BJ (cell line): ENCODE results near the gene EGFLAM. TPM values are rescaled to one million over a fixed set of nuclear protein-coding genes. Genes with fewer than 3 reads are reported as not detected.

ENCODE experiments used
- CTCF ChIA-PET: fragments of 350-600 bp; formaldehyde crosslinking; extraction: SDS; loops from one replicate; lab custom pipeline; 2021; ENCODE audit warnings: antibody characterized with exemption, inconsistent platforms; lab: Yijun Ruan, JAX
- POLR2A ChIA-PET: fragments of 300-600 bp; sonication (Branson Sonifier 250); formaldehyde crosslinking; extraction: SDS; loops from one replicate; lab custom pipeline; 2021; ENCODE audit warnings: antibody characterized with exemption; lab: Charles Lee
- DNase-seq: peaks from one replicate; pipeline ENCODE4 v3.0.0-alpha.2; 2011; ENCODE audit warnings: low read depth
- H3K27me3 ChIP-seq: 2 replicates; pipeline ENCODE4 v1.6.0; 2011; ENCODE audit warnings: low read length; ENCODE audit not compliant: control insufficient read depth, insufficient read depth
- H3K36me3 ChIP-seq: 2 replicates; pipeline ENCODE4 v1.5.1; 2011; ENCODE audit warnings: low read length; ENCODE audit not compliant: control insufficient read depth, insufficient read depth
- H3K4me3 ChIP-seq: 2 replicates; pipeline ENCODE4 v1.5.1; 2011; ENCODE audit warnings: low read depth, mild to moderate bottlenecking, control low read depth, low read length
- polyA plus RNA-seq: library from polyadenylated mRNA; depleted of rRNA; stranded (reverse); fragments of >200 nt; gene quantifications from 2 replicates; pipeline ENCODE4 v1.2.3, GENCODE V29; 2011
- TF ChIP-seq, protein P1 (sequence below): IDR thresholded peaks from 2 replicates; pipeline ENCODE4 v1.5.1; 2011; ENCODE audit warnings: low read depth, mild to moderate bottlenecking, control low read depth, inconsistent platforms, low read length, moderate library complexity; ENCODE audit not compliant: insufficient read depth

Gene EGFLAM
- polyA plus RNA-seq, 1 experiment = 3.9 TPM

GRCh38 chr5:38465061-38465460 is 206.7 kb downstream of the EGFLAM start:
- POLR2A ChIA-PET = no interaction called here
- no peaks in the 10 kb centered on the region for H3K36me3 ChIP-seq
- DNase-seq = no peak
- H3K27me3 ChIP-seq = no peaks in the 10 kb centered on the region
- TF ChIP-seq, protein P1, sequence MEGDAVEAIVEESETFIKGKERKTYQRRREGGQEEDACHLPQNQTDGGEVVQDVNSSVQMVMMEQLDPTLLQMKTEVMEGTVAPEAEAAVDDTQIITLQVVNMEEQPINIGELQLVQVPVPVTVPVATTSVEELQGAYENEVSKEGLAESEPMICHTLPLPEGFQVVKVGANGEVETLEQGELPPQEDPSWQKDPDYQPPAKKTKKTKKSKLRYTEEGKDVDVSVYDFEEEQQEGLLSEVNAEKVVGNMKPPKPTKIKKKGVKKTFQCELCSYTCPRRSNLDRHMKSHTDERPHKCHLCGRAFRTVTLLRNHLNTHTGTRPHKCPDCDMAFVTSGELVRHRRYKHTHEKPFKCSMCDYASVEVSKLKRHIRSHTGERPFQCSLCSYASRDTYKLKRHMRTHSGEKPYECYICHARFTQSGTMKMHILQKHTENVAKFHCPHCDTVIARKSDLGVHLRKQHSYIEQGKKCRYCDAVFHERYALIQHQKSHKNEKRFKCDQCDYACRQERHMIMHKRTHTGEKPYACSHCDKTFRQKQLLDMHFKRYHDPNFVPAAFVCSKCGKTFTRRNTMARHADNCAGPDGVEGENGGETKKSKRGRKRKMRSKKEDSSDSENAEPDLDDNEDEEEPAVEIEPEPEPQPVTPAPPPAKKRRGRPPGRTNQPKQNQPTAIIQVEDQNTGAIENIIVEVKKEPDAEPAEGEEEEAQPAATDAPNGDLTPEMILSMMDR = no peak
- CTCF ChIA-PET = interaction anchor here (0.6 to 2.9 kb wide), 9 partner anchors 17 to 346 kb away, joined by 3 to 12 read pairs (median 3); no protein-coding TSS in a partner anchor
- no peak overlapping the region for H3K4me3 ChIP-seq

GRCh38 chr5:38465702-38466423 is 207.5 kb downstream of the EGFLAM start:
- TF ChIP-seq, protein P1 = no peak
- no peaks in the 10 kb centered on the region for H3K36me3 ChIP-seq
- CTCF ChIA-PET = interaction anchor here (0.6 to 3.6 kb wide), 6 partner anchors 18 to 345 kb away, joined by 3 to 19 read pairs (median 5); no protein-coding TSS in a partner anchor
- H3K4me3 ChIP-seq = no peak overlapping the region
- POLR2A ChIA-PET = no interaction called here
- DNase-seq = no peak
- H3K27me3 ChIP-seq = no peaks in the 10 kb centered on the region

DNA sequence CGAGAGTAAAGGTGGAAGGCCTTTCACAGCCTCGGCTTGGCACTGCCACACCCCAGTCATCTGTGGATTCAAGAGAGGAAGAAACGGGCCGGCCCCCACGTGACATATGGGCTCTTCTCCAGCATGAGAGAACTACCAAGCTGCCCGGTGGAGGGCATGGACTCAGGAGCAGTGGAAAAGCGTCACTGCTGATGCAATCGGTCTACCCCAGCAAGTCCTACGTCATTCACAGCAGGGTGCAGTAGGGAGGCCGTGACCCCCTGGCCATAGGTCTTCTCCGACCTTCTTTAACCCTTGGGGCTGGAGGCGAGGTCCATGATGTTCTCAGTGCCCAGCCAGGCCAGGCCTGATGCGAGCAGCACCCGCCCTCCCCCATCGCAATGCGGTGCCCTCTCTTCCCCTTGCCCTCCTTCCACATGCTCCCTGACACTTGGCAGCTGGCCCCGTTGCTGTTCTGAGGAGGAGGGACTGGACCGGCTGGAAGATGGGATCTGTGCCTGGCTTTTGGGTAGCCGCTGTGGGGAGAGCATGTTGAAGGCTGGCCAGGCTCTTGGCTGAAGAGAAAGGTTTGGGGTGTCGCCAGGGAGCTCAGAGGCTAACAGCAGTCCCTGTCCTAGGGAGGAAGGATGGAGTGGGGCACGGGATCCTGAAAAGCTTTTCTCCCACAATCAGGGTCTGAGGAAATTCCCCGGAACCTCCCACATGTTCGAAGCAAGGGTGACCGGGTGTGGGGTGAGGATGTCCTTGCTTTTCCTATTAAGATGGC is 208.2 kb downstream of the EGFLAM start:
- CTCF ChIA-PET = interaction anchor here (0.8 to 3.6 kb wide), 5 partner anchors 11 to 343 kb away, joined by 3 to 19 read pairs (median 4); no protein-coding TSS in a partner anchor
- H3K27me3 ChIP-seq = no peaks in the 10 kb centered on the region
- H3K36me3 ChIP-seq = no peaks in the 10 kb centered on the region
- no peak overlapping the region for H3K4me3 ChIP-seq
- POLR2A ChIA-PET = interaction anchor here (0.6 kb wide), 1 partner anchor 405 kb away, joined by 3 read pairs; no protein-coding TSS in a partner anchor
- TF ChIP-seq, protein P1 = no peak
- DNase-seq = no peak

GRCh38 chr5:38467353-38468040 is 209.1 kb downstream of the EGFLAM start:
- POLR2A ChIA-PET = interaction anchor here (0.6 kb wide), 2 partner anchors 72 to 404 kb away, joined by 3 read pairs; no protein-coding TSS in a partner anchor
- H3K27me3 ChIP-seq = no peaks in the 10 kb centered on the region
- H3K4me3 ChIP-seq = no peak overlapping the region
- CTCF ChIA-PET = interaction anchor here (0.6 to 3.6 kb wide), 7 partner anchors 8 to 342 kb away, joined by 3 to 19 read pairs (median 4); no protein-coding TSS in a partner anchor
- DNase-seq = no peak
- H3K36me3 ChIP-seq = no peaks in the 10 kb centered on the region
- TF ChIP-seq, protein P1 = no peak
